KG1 (cell line): Measurements from ENCODE around the gene ZNF45.
"Not testable (repeated sequence)": the region's sequence is repeated elsewhere in the genome, so short reads cannot be mapped to it uniquely, and the experiment has no call there.

Source experiments
- DNase-seq: peaks from one replicate; lab custom pipeline; 2025; lab: John Stamatoyannopoulos, UW

Gene ZNF45

GRCh38 chr19:43913383-43913782 lies 21.7 kb downstream of the ZNF45 start:
- DNase-seq = no peak

DNA sequence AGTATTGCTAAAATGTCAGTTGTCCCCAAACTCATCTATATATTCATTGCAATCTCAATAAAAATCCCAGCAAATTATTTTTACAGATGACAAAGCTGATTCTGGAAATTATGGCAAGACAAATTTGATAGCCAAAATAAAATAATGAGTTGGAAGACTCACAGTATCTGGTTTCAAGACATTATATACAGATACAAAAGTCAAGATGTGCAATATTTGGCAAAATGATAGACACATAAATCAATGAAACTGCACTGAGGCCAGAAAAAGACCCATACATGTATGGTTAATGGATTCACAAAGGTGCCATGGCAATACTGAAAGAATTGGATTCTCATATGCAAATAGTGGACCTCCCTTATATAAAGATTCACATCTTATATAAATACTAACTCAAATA lies 24.2 kb downstream of the ZNF45 start:
- no peak for DNase-seq

DNA sequence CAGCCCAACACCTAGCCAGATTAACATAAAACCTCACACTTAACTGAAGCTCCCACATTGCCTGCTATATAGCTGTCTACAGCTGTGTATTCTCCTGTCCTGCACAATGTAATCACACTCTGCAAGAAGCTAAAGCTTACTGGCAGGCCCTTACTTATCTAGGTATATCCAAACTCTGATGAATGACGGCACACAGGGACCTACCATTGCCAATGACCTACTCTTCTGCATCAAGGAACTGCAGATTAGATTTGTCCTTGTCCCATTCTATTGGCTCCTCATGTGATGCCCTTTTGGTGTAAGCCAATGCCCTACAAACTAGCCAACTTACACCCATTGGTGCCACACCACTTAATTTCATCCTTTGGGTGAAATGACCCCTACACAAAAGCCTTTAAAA lies 26.4 kb downstream of the ZNF45 start:
- no peak for DNase-seq

GRCh38 chr19:43906774-43907173 lies 28.3 kb downstream of the ZNF45 start:
- DNase-seq = no peak

- DNase-seq = no peak
Observed at GRCh38 chr19:43905897-43906296, 29.2 kb downstream of the ZNF45 start.

- DNase-seq = no peak
Observed at GRCh38 chr19:43902399-43902798, 32.7 kb downstream of the ZNF45 start.

DNA sequence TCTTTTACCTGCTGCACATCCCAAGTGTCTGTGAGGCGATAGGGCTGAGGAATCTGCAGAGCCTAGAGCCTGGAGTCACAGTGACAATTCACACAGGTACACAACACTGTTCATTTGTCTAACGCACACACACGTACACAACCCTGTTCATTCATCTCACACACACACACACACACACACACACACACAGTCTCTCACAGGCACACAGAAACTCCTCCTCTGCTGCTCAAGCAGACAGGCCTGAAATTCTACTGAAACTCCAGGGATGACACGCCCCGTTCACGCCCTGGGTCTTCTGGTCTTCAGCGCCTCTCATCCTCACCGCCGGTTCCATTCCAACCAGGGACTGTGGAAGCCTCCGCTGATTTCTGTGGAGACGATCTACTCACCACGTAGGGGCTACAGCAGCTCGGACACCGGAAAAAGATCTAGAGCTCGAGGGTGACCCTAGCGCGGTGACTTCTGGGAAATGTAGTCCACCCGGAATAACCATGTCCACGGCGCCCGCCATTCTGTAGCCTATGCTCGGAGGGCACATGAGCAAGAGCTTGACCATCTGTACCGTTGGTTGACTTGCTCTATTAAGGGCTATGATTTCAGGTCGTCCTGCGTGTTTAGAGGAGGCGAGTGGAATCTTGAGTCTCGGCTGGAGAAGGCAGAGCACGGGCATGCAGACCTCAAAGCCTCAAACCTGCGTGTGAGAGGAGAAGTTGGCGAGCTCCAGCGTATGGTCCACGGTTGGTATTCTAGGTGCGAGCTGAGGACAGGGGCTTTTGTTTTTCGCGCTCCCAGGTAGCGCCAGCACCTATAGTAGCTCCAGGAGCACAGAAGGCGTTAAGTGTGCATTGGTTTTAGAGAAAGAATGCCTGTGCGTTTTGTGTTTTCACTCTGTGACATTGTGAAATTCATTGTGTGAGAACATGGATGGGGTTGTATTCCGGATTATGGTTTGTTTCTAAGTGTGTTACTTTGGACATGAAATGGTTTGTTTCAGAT lies 33.4 kb downstream of the ZNF45 start:
- DNase-seq = peak; percentile 63

GRCh38 chr19:43895727-43896308 lies 39.3 kb downstream of the ZNF45 start:
- no peak for DNase-seq

DNA sequence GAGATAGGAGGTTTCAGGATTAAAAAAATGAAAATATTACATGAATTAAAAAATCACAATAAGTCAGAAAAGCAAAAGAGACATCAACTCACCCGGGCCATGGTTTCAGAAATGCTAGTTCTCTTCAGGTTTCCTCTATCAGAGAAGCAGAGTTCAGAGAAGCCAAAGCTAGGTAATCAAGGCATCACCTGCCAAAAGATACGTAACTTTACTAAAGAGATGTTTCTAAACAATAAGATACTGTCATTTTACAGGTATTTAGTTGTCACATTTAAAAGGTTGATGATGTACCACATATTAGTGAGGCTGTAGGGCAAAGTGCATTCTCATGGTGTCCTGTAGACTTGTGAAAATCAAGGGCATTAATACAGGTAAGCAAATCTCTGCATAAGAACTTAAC lies 51.2 kb downstream of the ZNF45 start, which contains the start of gene ZNF404:
Gene ZNF404, minus strand, starts transcription at position 101 of the 400 bp plus-strand sequence.
- DNase-seq = no peak

DNA sequence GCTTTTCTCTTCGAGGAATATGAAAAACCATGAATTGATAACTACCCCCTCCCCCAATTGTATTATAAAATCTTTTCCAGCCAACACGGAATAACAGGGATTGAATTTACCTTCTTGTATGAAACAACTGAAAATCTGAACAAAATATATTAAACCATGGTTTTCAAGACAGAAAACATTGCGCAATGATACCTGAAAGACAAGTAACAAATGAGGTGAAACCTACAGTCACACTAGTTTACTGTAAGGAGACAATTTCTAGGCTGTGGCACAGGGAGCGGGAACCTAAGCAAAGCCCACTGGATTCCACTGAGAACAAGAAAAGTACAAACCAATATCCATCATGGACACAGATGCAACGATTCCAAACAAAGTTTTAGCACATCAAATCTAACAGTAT lies 54.6 kb downstream of the ZNF45 start:
- no peak for DNase-seq

DNA sequence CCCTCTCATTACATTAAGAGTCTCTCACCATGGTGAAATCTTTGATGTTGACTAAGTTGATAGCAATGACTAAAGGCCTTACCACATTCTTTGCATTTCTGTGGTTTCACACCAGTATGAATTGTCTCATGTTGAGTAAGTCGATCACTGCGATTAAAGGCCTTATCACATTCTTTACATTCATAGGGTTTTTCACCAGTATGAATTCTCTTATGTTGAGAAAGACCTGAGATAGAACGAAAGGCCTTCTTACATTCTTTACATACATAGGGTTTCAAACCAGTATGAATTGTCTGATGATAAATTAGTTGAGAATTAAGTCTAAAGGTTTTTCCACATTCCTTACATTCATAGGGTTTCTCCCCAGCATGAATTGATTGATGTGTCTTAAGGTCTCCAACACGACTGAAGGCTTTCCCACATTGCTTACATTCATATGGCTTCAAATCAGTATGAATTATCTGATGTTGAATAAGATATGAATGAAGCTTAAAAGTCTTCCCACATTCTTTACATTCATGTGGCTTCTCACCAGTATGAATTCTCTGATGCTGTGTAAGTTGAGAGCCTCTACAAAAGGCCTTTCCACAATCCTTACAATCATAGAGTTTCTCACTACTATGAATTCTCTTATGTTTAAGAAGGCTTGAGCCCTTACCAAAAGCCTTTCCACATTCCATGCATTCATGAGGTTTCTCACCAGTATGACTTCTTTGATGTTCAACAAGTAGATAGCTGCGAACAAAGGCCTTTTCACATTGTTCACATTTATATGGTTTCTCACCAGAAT lies 62.3 kb downstream of the ZNF45 start:
- DNase-seq = no peak

- DNase-seq = not testable (repeated sequence)
Observed at GRCh38 chr19:43866923-43867322, 68.2 kb downstream of the ZNF45 start.
